Measurements from ENCODE around the gene OR52E4. TPM values are rescaled to one million over a fixed set of nuclear protein-coding genes. Genes with fewer than 3 reads are reported as not detected.

OR52E4 gene
- total and polyA plus RNA-seq, 2 donors (not counting 3 experiments of a cell fraction or from before 2014, with no cell fraction given), result not detected

DNA sequence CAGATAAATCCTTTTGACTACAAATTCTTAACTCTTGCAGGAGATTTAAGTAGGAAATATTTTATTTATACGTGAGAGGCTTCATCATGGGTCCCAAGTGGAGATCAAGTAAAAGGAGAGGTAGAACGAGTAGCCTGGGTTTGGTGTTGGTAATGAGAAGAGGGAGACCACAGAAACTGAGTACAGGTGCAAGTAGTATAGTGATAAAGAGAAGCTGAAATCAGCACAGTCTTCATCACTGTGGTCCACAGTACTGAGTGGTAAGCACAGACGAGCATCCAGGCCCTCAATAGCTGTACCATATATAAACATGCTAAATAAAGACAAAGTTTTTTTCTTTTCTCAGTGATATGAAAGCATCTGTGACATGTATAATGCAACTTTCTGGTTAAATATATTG lies 6.7 kb downstream of the OR52E4 start:
- Histone ChIP-seq H3K9ac (replicated peaks; ENCODE audit: extremely low read depth, insufficient read depth, low read length) (no peak overlapping the region), H3K36me3 (ENCODE audit: control insufficient read depth in 2 of 2, extremely low read depth in 1 of 2, insufficient read depth in 2 of 2, low read length in 2 of 2) (no peaks in the 10 kb centered on the region), H3K4me2 (ENCODE audit: insufficient read depth, low read length) (no peak overlapping the region), H3K4me3 (replicated peaks in 1 of 3; ENCODE audit: insufficient read depth in 1 of 3, low read depth in 1 of 3, low read length in 3 of 3) (no peak overlapping the region), H3K27ac (ENCODE audit: insufficient read depth, low read depth, low read length) (no peak overlapping the region), H3K27me3 (ENCODE audit: control insufficient read depth in 2 of 2, insufficient read depth in 2 of 2, low read length in 2 of 2) (no peaks in the 10 kb centered on the region), H2AFZ (ENCODE audit: low read depth, low read length) (no peak overlapping the region), H3K4me1 (ENCODE audit: control insufficient read depth, extremely low read depth, insufficient read depth, low read length) (no peaks in the 10 kb centered on the region), H3K79me2 (ENCODE audit: control insufficient read depth, insufficient read depth, low read length) (no peaks in the 10 kb centered on the region), H4K20me1 (replicated peaks; ENCODE audit: control insufficient read depth, extremely low read depth, insufficient read depth, low read length) (no peaks in the 10 kb centered on the region), H3K9me3 (replicated peaks; ENCODE audit: control insufficient read depth, insufficient read depth, low read length) (no peaks in the 10 kb centered on the region), H3K9me1 (replicated peaks; ENCODE audit: control insufficient read depth, extremely low read depth, insufficient read depth, low read length) (no peaks in the 10 kb centered on the region)
- CTCF ChIA-PET, result interaction anchor here (1.0 kb wide), 1 partner anchor 476 kb away, joined by 3 read pairs; no protein-coding TSS in a partner anchor
- FAIRE-seq (no peak), DNase-seq (ENCODE audit: low read depth, low spot score) (no peak)
- no TSS peak for BruUV-seq (replicated peaks)
- TF ChIP-seq FOS (IDR thresholded peaks at IDR 0.05; ENCODE audit: borderline replicate concordance, insufficient read depth, low read length) (no peak), MYC (IDR thresholded peaks at IDR 0.05; ENCODE audit: low read depth, low read length) (no peak), EZH2 (IDR thresholded peaks at IDR 0.05; ENCODE audit: borderline replicate concordance, low read depth, low read length, severe bottlenecking) (no peak), GATA2 (IDR thresholded peaks at IDR 0.05; ENCODE audit: insufficient read depth, insufficient read length, low read depth, low read length) (no peak), POLR2A (IDR thresholded peaks at IDR 0.05; ENCODE audit: low read depth, low read length) (no peak), POLR2AphosphoS5 (IDR thresholded peaks at IDR 0.05; ENCODE audit: insufficient read depth, low read depth, low read length) (no peak), JUN (IDR thresholded peaks at IDR 0.05; ENCODE audit: borderline replicate concordance, insufficient read depth, insufficient read length, low read depth) (no peak)
- TF ChIP-seq, protein P1, sequence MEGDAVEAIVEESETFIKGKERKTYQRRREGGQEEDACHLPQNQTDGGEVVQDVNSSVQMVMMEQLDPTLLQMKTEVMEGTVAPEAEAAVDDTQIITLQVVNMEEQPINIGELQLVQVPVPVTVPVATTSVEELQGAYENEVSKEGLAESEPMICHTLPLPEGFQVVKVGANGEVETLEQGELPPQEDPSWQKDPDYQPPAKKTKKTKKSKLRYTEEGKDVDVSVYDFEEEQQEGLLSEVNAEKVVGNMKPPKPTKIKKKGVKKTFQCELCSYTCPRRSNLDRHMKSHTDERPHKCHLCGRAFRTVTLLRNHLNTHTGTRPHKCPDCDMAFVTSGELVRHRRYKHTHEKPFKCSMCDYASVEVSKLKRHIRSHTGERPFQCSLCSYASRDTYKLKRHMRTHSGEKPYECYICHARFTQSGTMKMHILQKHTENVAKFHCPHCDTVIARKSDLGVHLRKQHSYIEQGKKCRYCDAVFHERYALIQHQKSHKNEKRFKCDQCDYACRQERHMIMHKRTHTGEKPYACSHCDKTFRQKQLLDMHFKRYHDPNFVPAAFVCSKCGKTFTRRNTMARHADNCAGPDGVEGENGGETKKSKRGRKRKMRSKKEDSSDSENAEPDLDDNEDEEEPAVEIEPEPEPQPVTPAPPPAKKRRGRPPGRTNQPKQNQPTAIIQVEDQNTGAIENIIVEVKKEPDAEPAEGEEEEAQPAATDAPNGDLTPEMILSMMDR (IDR thresholded peaks at IDR 0.05; ENCODE audit: extremely low read depth in 1 of 2, insufficient read depth in 1 of 2, low read depth in 1 of 2, low read length in 2 of 2), result no peak
- TF ChIP-seq, protein P2, sequence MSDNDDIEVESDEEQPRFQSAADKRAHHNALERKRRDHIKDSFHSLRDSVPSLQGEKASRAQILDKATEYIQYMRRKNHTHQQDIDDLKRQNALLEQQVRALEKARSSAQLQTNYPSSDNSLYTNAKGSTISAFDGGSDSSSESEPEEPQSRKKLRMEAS (IDR thresholded peaks at IDR 0.05; ENCODE audit: insufficient read depth, insufficient read length), result no peak
- POLR2A ChIA-PET, result no interaction called here
- dilution Hi-C loops (cut with MboI; ENCODE audit: extremely low pct_ligation_motif_present, low sequenced_read_pairs) (no loop called here), intact Hi-C loops (cut with micrococcal nuclease) (no loop called here)
